GM23338 (cell line): Measurements from ENCODE around the gene KRT83. TPM values are rescaled to one million over a fixed set of nuclear protein-coding genes. Genes with fewer than 3 reads are reported as not detected.

Experiments used
- ATAC-seq: fragments of 200-7000 bp; cut with Tn5 transposase; 3 replicates; pipeline ENCODE4 v1.9.1; 2020
- DNase-seq: peaks from one replicate; pipeline ENCODE4 v3.0.0-alpha.2; 2015; ENCODE audit warnings: low spot score
- H2AFZ ChIP-seq: fragments of 200-600 bp; sonication (generic); 2 replicates; pipeline ENCODE4 v1.8.0; 2016; ENCODE audit warnings: antibody characterized with exemption, mild to moderate bottlenecking, moderate library complexity
- H3F3A ChIP-seq: fragments of 200-600 bp; sonication (generic); replicated peaks from 2 replicates; pipeline ENCODE4 v1.8.0; 2017; ENCODE audit warnings: antibody characterized with exemption, mixed run types, low read depth
- H3K27ac ChIP-seq: fragments of 200-600 bp; sonication (generic); 2 replicates; pipeline ENCODE4 v1.6.1; 2016; ENCODE audit warnings: low read depth
- H3K27me3 ChIP-seq: fragments of 200-600 bp; sonication (generic); 2 replicates; pipeline ENCODE4 v1.8.0; 2016; ENCODE audit warnings: mild to moderate bottlenecking, mixed run types, moderate library complexity; ENCODE audit not compliant: insufficient read depth
- H3K36me3 ChIP-seq: fragments of 200-600 bp; sonication (generic); 2 replicates; pipeline ENCODE4 v1.8.0; 2016; ENCODE audit warnings: mild to moderate bottlenecking; ENCODE audit not compliant: insufficient read depth
- H3K4me1 ChIP-seq: fragments of 200-600 bp; sonication (generic); 2 replicates; pipeline ENCODE4 v1.8.0; 2016; ENCODE audit warnings: mild to moderate bottlenecking, moderate library complexity; ENCODE audit not compliant: insufficient read depth
- H3K4me2 ChIP-seq: fragments of 200-600 bp; sonication (generic); 2 replicates; pipeline ENCODE4 v1.7.1; 2017; ENCODE audit warnings: mixed run types
- H3K4me3 ChIP-seq: fragments of 200-600 bp; sonication (generic); 2 replicates; pipeline ENCODE4 v1.6.1; 2016; ENCODE audit warnings: mixed run types
- H3K79me2 ChIP-seq: fragments of 200-600 bp; sonication (generic); replicated peaks from 2 replicates; pipeline ENCODE4 v1.8.0; 2017; ENCODE audit warnings: mild to moderate bottlenecking; ENCODE audit not compliant: insufficient read depth
- H3K9me2 ChIP-seq: fragments of 200-600 bp; sonication (generic); 2 replicates; pipeline ENCODE4 v1.8.0; 2017; ENCODE audit not compliant: insufficient read depth
- H4K20me1 ChIP-seq: fragments of 200-600 bp; sonication (generic); replicated peaks from 2 replicates; pipeline ENCODE4 v1.8.0; 2017; ENCODE audit warnings: mild to moderate bottlenecking; ENCODE audit not compliant: insufficient read depth
- H3K27ac Mint-ChIP-seq: 2 replicates; pipeline ENCODE4 v1.8.0; 2020; ENCODE audit warnings: inconsistent platforms, mild to moderate bottlenecking, moderate library complexity, mixed read lengths
- H3K27me3 Mint-ChIP-seq: 3 replicates; pipeline ENCODE4 v1.8.0; 2022; ENCODE audit warnings: low read depth, mild to moderate bottlenecking, moderate library complexity, mixed read lengths, inconsistent platforms; ENCODE audit not compliant: insufficient read depth, poor library complexity
- H3K36me3 Mint-ChIP-seq: 3 replicates; pipeline ENCODE4 v1.8.0; 2021; ENCODE audit warnings: low read depth, mild to moderate bottlenecking, inconsistent platforms, moderate library complexity, mixed read lengths
- H3K4me1 Mint-ChIP-seq: 3 replicates; pipeline ENCODE4 v1.8.0; 2020; ENCODE audit warnings: mild to moderate bottlenecking, inconsistent platforms, mixed read lengths
- H3K4me3 Mint-ChIP-seq: 3 replicates; pipeline ENCODE4 v1.8.0; 2021; ENCODE audit warnings: moderate library complexity, mild to moderate bottlenecking, inconsistent platforms, mixed read lengths
- H3K9me3 Mint-ChIP-seq: 3 replicates; pipeline ENCODE4 v1.8.0; 2020; ENCODE audit warnings: moderate library complexity, mild to moderate bottlenecking, inconsistent platforms, mixed read lengths
- CREB1 ChIP-seq: fragments of 250-450 bp; sonication (Bioruptor Pico); IDR thresholded peaks from 2 replicates; pipeline ENCODE4 v1.5.0; 2020; ENCODE audit warnings: low read depth, mild to moderate bottlenecking, moderate library complexity
- EZH2 ChIP-seq: fragments of 200-600 bp; sonication (generic); IDR thresholded peaks from one replicate; pipeline ENCODE4 v1.8.0; 2017; ENCODE audit warnings: antibody characterized with exemption, mild to moderate bottlenecking, low read depth; ENCODE audit not compliant: unreplicated experiment
- EZH2phosphoT487 ChIP-seq: fragments of 200-600 bp; sonication (generic); IDR thresholded peaks from one replicate; pipeline ENCODE4 v1.8.1; 2018; ENCODE audit warnings: antibody characterized with exemption; ENCODE audit not compliant: unreplicated experiment
- JUNB ChIP-seq: IDR thresholded peaks from one replicate; pipeline ENCODE4 v1.6.1; 2016; ENCODE audit warnings: antibody characterized with exemption; ENCODE audit not compliant: unreplicated experiment
- NANOG ChIP-seq: IDR thresholded peaks from 2 replicates; pipeline ENCODE4 v1.6.1; 2016; ENCODE audit warnings: antibody characterized with exemption, borderline replicate concordance
- POLR2AphosphoS5 ChIP-seq: IDR thresholded peaks from 2 replicates; pipeline ENCODE4 v1.6.1; 2016; ENCODE audit warnings: antibody characterized with exemption, low read depth
- STAT1 ChIP-seq: IDR thresholded peaks from one replicate; pipeline ENCODE4 v1.6.1; 2016; ENCODE audit warnings: antibody characterized with exemption; ENCODE audit not compliant: unreplicated experiment
- ZNF114 ChIP-seq: fragments of 250-450 bp; sonication (Bioruptor Pico); IDR thresholded peaks from 2 replicates; pipeline ENCODE4 v1.5.0; 2020; ENCODE audit warnings: mild to moderate bottlenecking, moderate library complexity
- ZNF331 ChIP-seq: fragments of 250-450 bp; sonication (Bioruptor Pico); IDR thresholded peaks from 2 replicates; pipeline ENCODE4 v1.5.0; 2020; ENCODE audit warnings: low read depth, mild to moderate bottlenecking, moderate library complexity
- polyA plus RNA-seq: library from polyadenylated mRNA; unstranded; fragments of >200 nt; fragmentation: Nextera tagmentation; extraction: Ambion mirVana; gene quantifications from 2 replicates; pipeline ENCODE4 v1.2.1, GENCODE V29; 2016
- total RNA-seq: library from RNA; depleted of rRNA; stranded (reverse); fragments of >200 nt; shearing (Covaris generic); gene quantifications from 2 replicates; pipeline ENCODE4 v1.2.3, GENCODE V29; 2014
- TF ChIP-seq, protein P1 (sequence below): IDR thresholded peaks from one replicate; pipeline ENCODE4 v1.6.1; 2018; ENCODE audit warnings: antibody characterized with exemption; ENCODE audit not compliant: unreplicated experiment
- TF ChIP-seq, protein P2 (sequence below): fragments of 250-450 bp; sonication (Bioruptor Pico); IDR thresholded peaks from 2 replicates; pipeline ENCODE4 v1.5.0; 2020; ENCODE audit warnings: mild to moderate bottlenecking, moderate library complexity
- TF ChIP-seq, protein P3 (sequence below), 2 experiments: fragments of 200-600 bp in 1 of 2; sonication (generic) in 1 of 2; conservative IDR thresholded peaks; 2 replicates each; pipeline versions ENCODE4 v1.5.1 to v1.6.1; 2016 to 2017; ENCODE audit warnings: antibody characterized with exemption in 2 of 2, low read depth in 2 of 2, mild to moderate bottlenecking in 2 of 2, moderate library complexity in 1 of 2
- TF ChIP-seq, protein P4 (sequence below): IDR thresholded peaks from 2 replicates; pipeline ENCODE4 v1.6.1; 2016; ENCODE audit warnings: antibody characterized with exemption

KRT83 gene
- total and polyA plus RNA-seq, 2 experiments from 2014 or later = not detected

DNA sequence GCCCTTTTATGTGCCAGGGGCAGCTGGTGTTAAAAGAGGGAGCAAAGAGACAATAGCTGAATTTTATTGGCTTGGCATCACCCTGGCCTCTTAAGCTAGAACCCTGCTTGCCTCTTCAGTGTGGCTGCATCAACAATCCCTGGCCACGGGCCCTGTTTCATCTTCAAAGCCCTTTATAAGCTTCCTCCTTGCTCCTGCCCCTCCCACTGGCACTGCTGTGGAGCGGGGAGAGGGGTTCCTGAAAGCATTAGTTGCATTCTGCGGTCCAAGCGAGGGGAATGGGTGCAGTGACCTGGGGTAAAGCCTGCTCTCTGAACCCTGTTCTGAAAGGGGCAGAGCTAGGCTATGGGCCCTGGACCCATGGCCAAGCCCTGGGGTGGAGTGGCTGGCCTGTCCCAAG is 220 bp upstream of the KRT83 start:
- Histone ChIP-seq H3K27me3 (no peaks in the 10 kb centered on the region), H2AFZ (no peak overlapping the region), H3K79me2 (no peaks in the 10 kb centered on the region), H3K4me2 (no peak overlapping the region), H3K4me1 (no peaks in the 10 kb centered on the region), H3K27ac (no peak overlapping the region), H3K36me3 (no peaks in the 10 kb centered on the region), H3F3A (no peaks in the 10 kb centered on the region), H3K4me3 (no peak overlapping the region), H4K20me1 (no peaks in the 10 kb centered on the region), H3K9me2 (no peaks in the 10 kb centered on the region)
- ATAC-seq (no peak), DNase-seq (no peak)
- H3K4me3 Mint-ChIP-seq = no peak overlapping the region
- no peak for TF ChIP-seq ZNF331 (CRISPR knock-in tag)
- TF ChIP-seq, protein P1, sequence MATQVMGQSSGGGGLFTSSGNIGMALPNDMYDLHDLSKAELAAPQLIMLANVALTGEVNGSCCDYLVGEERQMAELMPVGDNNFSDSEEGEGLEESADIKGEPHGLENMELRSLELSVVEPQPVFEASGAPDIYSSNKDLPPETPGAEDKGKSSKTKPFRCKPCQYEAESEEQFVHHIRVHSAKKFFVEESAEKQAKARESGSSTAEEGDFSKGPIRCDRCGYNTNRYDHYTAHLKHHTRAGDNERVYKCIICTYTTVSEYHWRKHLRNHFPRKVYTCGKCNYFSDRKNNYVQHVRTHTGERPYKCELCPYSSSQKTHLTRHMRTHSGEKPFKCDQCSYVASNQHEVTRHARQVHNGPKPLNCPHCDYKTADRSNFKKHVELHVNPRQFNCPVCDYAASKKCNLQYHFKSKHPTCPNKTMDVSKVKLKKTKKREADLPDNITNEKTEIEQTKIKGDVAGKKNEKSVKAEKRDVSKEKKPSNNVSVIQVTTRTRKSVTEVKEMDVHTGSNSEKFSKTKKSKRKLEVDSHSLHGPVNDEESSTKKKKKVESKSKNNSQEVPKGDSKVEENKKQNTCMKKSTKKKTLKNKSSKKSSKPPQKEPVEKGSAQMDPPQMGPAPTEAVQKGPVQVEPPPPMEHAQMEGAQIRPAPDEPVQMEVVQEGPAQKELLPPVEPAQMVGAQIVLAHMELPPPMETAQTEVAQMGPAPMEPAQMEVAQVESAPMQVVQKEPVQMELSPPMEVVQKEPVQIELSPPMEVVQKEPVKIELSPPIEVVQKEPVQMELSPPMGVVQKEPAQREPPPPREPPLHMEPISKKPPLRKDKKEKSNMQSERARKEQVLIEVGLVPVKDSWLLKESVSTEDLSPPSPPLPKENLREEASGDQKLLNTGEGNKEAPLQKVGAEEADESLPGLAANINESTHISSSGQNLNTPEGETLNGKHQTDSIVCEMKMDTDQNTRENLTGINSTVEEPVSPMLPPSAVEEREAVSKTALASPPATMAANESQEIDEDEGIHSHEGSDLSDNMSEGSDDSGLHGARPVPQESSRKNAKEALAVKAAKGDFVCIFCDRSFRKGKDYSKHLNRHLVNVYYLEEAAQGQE = no peak
- TF ChIP-seq NANOG = no peak
- TF ChIP-seq JUNB = no peak
- TF ChIP-seq, protein P2, sequence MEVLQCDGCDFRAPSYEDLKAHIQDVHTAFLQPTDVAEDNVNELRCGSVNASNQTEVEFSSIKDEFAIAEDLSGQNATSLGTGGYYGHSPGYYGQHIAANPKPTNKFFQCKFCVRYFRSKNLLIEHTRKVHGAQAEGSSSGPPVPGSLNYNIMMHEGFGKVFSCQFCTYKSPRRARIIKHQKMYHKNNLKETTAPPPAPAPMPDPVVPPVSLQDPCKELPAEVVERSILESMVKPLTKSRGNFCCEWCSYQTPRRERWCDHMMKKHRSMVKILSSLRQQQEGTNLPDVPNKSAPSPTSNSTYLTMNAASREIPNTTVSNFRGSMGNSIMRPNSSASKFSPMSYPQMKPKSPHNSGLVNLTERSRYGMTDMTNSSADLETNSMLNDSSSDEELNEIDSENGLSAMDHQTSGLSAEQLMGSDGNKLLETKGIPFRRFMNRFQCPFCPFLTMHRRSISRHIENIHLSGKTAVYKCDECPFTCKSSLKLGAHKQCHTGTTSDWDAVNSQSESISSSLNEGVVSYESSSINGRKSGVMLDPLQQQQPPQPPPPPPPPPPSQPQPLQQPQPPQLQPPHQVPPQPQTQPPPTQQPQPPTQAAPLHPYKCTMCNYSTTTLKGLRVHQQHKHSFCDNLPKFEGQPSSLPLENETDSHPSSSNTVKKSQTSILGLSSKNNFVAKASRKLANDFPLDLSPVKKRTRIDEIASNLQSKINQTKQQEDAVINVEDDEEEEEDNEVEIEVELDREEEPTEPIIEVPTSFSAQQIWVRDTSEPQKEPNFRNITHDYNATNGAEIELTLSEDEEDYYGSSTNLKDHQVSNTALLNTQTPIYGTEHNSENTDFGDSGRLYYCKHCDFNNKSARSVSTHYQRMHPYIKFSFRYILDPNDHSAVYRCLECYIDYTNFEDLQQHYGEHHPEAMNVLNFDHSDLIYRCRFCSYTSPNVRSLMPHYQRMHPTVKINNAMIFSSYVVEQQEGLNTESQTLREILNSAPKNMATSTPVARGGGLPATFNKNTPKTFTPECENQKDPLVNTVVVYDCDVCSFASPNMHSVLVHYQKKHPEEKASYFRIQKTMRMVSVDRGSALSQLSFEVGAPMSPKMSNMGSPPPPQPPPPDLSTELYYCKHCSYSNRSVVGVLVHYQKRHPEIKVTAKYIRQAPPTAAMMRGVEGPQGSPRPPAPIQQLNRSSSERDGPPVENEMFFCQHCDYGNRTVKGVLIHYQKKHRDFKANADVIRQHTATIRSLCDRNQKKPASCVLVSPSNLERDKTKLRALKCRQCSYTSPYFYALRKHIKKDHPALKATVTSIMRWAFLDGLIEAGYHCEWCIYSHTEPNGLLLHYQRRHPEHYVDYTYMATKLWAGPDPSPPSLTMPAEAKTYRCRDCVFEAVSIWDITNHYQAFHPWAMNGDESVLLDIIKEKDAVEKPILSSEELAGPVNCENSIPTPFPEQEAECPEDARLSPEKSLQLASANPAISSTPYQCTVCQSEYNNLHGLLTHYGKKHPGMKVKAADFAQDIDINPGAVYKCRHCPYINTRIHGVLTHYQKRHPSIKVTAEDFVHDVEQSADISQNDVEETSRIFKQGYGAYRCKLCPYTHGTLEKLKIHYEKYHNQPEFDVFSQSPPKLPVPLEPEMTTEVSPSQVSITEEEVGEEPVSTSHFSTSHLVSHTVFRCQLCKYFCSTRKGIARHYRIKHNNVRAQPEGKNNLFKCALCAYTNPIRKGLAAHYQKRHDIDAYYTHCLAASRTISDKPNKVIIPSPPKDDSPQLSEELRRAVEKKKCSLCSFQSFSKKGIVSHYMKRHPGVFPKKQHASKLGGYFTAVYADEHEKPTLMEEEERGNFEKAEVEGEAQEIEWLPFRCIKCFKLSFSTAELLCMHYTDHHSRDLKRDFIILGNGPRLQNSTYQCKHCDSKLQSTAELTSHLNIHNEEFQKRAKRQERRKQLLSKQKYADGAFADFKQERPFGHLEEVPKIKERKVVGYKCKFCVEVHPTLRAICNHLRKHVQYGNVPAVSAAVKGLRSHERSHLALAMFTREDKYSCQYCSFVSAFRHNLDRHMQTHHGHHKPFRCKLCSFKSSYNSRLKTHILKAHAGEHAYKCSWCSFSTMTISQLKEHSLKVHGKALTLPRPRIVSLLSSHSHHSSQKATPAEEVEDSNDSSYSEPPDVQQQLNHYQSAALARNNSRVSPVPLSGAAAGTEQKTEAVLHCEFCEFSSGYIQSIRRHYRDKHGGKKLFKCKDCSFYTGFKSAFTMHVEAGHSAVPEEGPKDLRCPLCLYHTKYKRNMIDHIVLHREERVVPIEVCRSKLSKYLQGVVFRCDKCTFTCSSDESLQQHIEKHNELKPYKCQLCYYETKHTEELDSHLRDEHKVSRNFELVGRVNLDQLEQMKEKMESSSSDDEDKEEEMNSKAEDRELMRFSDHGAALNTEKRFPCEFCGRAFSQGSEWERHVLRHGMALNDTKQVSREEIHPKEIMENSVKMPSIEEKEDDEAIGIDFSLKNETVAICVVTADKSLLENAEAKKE (CRISPR knock-in tag) = no peak
- TF ChIP-seq POLR2AphosphoS5 = no peak
- TF ChIP-seq, protein P3, sequence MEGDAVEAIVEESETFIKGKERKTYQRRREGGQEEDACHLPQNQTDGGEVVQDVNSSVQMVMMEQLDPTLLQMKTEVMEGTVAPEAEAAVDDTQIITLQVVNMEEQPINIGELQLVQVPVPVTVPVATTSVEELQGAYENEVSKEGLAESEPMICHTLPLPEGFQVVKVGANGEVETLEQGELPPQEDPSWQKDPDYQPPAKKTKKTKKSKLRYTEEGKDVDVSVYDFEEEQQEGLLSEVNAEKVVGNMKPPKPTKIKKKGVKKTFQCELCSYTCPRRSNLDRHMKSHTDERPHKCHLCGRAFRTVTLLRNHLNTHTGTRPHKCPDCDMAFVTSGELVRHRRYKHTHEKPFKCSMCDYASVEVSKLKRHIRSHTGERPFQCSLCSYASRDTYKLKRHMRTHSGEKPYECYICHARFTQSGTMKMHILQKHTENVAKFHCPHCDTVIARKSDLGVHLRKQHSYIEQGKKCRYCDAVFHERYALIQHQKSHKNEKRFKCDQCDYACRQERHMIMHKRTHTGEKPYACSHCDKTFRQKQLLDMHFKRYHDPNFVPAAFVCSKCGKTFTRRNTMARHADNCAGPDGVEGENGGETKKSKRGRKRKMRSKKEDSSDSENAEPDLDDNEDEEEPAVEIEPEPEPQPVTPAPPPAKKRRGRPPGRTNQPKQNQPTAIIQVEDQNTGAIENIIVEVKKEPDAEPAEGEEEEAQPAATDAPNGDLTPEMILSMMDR (conservative IDR thresholded peaks at IDR 0.05; ENCODE audit: low read depth in 2 of 2) = no peak
- TF ChIP-seq, protein P4, sequence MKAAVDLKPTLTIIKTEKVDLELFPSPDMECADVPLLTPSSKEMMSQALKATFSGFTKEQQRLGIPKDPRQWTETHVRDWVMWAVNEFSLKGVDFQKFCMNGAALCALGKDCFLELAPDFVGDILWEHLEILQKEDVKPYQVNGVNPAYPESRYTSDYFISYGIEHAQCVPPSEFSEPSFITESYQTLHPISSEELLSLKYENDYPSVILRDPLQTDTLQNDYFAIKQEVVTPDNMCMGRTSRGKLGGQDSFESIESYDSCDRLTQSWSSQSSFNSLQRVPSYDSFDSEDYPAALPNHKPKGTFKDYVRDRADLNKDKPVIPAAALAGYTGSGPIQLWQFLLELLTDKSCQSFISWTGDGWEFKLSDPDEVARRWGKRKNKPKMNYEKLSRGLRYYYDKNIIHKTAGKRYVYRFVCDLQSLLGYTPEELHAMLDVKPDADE = no peak
- no peak for TF ChIP-seq CREB1 (CRISPR knock-in tag)
- no peak for TF ChIP-seq STAT1
- TF ChIP-seq EZH2 = no peak
- no peak for TF ChIP-seq ZNF114 (CRISPR knock-in tag)
- no peak for TF ChIP-seq EZH2phosphoT487
- H3K27me3 Mint-ChIP-seq = peaks cover 11% of the 10 kb centered on the region
- no peaks in the 10 kb centered on the region for H3K4me1 Mint-ChIP-seq
- H3K36me3 Mint-ChIP-seq = no peaks in the 10 kb centered on the region
- H3K27ac Mint-ChIP-seq = no peak overlapping the region
- H3K9me3 Mint-ChIP-seq = no peaks in the 10 kb centered on the region
